GM15510 (cell line): ENCODE results near the gene MYO18A.

Experiments
- POLR2A ChIP-seq: IDR thresholded peaks from 3 replicates; pipeline ENCODE4 v1.6.1; 2011; ENCODE audit warnings: borderline replicate concordance; ENCODE audit not compliant: insufficient read length; ENCODE audit errors: extremely low read depth

MYO18A gene

DNA sequence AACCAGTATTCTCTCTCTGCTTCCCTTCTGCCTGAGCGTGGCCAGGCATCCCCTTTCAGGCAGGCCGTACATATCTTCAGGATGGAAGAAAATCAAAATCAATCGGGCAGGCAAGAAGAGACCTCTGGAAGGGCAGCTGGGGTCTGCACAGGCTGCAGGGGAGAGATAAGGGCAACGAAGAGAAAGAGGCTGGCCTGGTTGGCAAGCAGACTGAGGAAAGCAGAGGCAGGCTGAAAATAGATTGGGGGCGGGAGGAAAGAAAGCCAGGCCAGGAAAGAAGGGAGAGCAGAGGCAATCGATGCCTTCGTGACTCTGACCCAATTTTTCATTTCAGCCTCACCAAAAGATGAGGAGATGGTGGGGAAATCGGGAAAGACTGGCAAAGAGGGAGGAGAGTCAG is 119.2 kb downstream of the MYO18A start:
- no peak for TF ChIP-seq POLR2A

DNA sequence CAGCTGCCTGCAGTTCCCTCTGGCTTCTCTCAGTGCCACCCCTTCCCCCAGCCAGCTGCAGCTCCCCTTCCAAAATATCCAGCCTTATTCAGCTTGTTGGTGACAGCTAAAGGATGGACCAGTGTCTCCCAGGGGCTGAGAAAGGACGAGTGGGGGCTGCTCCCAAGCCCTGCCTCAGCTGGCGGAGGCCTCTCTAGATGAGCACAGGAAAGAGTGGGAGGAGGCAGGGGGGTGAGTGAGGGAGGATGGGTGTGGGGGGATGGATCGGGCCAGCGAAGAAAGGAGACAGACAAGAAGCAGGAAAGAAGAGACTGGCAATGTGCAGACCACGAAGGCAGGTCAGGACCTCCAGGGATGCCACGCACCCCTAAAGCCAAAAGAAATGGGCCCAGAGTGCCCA is 119.7 kb downstream of the MYO18A start:
- no peak for TF ChIP-seq POLR2A

DNA sequence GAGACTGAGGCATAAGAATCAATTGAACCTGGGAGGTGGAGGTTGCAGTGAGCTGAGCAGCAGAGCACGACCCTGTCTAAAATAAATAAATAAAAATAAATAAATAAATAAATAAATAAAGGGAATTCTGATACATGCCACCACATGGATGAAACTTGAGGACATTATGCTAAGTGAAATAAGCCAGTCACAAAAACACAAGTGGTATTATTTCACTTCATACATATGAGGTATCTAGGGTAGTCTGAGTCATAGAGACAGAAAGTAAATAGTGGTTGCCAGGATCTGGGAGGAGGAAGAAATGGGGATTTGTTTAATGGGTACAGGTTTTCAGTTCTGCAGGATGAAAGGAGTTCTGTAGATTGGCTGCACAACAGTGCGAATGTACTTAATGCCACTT is 120.9 kb downstream of the MYO18A start:
- no peak for TF ChIP-seq POLR2A

DNA sequence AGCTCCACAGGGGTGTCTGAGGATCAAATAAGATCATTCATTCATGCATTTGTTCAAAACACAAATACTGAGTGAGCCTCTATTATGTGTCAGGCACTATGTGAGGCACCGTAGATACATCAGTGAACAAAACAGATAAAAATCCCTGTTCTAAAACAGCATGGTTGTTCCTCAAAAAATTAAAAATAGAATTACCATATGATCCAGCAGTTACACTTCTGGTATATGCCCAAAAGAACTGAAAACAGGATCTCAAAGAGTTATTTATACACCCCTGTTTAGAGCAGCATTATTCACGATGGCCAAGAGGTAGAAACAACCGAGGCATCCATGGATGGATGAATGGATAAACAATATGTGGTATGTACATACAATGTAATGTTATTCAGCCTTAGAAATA is 121.8 kb downstream of the MYO18A start:
- TF ChIP-seq POLR2A = no peak

DNA sequence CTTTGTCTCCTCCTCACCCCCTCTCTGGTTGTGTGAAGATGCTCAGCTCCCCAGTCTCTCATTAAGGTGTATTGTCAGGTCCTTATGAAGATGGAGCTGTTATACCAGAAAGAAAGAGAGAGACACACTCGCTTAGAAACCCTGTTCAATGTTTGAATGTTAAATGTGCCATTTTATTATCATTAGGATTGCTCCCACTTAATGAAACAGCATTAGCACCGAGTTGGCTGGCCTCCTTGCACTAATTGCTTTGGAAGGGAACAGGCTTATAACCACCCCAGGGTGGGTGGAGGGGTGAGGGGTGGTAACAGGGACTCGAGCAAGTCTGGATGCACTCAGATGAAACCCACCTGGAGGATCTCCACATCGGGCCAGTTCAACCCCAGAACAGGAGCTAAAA is 122.8 kb downstream of the MYO18A start:
- TF ChIP-seq POLR2A = no peak

DNA sequence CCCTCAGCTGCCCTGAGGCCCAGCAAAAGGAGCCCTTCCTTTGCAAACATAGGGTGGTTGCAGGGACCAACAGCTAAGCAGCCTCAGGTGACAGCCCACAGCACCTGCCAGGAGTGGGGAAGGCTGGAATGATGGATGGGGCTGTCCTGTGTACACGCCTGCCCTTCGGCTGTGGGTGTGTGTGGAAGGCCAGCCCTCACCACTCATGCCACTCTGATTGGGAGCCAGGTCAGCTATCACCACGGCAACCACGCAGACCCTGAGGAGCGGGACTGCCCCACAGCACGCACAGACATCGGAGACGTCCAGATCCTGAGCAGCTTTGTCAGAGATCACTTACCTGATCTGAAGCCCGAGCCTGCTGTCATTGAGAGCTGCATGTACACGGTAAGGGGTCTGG is 125.4 kb downstream of the MYO18A start:
- no peak for TF ChIP-seq POLR2A

DNA sequence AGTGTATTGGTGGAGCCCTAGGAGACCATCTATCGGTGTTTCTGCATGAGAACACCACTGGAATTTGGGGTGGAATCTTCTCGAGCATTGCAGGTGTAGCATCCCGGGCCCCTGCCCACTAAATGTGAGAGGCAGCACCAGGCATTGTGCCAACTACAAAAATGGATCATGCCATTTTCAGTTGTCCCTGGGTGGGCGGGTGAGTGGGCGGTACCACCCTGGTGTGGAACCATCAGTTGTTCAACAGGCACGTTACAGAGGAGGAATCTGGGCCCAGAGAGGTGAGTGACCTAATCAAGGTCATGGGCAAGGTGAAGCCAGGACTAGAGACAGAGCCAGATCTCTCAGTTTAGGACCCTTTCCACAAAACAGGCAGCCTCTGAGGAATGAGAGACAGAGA is 128.5 kb downstream of the MYO18A start:
- no peak for TF ChIP-seq POLR2A

DNA sequence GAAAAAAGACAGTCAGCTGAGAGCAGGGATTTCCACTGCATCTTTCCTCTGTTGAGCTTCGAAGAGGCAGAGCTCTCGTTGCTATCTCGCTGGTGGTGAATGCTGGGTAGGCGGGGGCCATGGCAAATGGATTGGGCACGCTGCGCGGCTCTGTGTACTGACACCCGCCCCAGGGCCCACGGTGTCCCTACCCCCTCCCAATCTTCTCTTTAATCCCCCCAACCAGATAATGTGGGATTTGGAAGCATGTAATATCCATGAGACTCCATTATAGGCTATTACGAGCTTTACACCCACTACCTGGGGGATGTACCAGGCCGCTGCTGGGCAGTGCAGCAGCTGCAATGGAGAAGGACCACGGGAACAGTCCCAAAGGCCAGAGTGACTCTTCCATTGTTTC is 129.0 kb downstream of the MYO18A start:
- TF ChIP-seq POLR2A = no peak

DNA sequence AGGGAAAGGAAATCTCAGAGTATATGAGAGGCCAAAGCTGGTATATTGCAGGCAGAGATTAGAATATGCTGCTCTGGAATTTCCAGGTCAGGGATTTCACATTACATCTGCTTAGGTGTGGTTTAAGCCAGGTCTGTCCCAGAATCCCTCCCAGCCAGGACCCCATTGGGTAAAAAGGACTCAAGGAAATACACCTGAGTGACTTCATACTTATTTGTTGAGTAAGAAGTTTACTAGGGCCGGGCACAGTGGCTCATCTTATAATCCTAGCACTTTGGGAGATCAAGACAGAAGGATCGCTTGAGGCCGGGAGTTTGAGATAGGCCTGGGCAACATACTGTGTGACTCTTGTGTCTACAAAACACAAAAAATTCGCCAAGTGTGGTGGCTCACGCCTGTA is 130.0 kb downstream of the MYO18A start:
- no peak for TF ChIP-seq POLR2A

DNA sequence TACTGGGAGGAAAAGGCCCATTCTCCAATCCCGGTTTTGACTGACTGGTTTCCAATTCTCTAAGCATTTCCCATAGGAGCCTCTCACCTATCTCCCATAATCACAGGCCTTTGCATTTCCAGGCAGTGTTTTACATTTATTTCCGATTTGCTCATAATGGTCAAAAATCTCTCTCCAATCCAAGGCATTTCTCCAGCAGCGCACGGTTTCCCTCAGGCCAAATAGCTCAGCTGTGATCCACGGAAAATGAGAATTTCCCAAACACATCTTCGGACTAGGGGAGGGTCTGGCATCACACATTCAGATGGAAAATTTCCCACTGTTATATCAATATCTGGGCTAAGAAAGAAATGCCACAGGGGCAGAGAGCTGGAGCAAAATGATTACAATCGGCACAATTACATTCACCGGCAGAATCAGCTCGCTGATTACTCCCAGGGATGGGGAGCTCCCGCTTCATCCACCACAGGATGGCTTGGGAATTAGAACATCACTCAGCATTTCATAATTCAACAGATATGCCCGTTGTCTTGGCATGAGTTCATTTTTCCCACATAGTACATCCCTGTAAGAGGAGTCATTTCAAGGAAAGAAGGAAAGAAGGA is 130.6 kb downstream of the MYO18A start:
- TF ChIP-seq POLR2A = no peak

DNA sequence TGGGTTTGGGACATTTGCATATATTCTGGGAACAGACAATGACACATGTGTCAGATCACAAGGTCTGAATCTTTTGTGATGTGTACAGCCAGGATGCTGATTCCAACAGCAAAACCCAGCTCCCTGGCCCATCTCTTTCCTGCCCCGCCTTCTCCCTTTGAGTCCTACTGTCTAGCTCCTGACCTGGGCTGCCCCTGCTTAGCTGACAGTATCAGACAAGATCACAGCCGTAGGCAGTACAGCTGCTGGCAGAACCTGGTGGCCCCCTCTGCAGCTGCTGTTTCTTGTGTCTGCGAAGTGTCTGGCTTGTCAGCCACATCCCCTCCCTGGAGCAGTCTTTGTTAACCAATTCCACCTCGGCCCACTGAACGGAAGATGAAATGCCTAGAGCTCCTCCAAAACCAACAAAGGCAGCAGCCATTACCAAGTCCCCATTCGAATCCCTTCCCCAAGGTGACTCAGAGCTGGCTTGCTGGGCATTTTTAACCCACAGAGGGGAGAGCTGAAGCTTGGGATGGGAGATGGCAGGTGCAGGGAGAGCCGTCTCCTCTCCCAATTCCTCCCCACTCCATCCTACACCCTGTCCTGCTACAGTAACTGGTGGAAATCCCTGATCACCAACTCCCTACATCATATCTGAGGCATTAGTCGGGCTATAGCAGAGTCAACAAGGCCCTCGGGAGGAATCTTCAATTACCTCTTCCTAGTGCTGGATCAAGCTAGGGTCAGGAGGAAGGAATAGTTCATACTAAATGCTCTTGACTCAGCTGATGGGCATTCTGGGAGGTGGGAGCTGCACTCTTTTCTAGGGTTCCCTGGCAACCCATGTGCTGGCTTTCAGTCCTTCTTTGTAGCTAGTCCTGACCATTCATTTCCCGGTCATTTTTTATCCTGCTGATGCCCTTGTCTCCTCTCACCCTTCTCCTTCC is 131.5 kb downstream of the MYO18A start:
- no peak for TF ChIP-seq POLR2A

DNA sequence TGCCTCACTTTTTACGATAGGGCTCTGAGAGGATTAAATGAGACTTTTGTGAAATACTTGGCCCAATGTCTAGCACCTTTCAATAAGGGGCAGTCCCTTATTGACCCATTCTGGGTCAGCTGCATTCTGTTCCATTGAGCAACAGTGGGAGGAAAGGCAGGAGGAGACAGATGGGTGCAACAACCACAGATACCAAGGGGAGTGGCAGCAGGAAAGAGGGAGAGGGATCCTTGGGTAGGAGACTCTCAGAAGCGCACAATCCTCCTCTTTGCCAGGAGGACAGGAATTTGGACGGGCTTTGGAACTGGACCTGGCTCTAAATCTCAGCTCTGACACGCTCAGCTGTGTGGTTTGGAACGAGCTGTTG is 133.7 kb downstream of the MYO18A start:
- no peak for TF ChIP-seq POLR2A

DNA sequence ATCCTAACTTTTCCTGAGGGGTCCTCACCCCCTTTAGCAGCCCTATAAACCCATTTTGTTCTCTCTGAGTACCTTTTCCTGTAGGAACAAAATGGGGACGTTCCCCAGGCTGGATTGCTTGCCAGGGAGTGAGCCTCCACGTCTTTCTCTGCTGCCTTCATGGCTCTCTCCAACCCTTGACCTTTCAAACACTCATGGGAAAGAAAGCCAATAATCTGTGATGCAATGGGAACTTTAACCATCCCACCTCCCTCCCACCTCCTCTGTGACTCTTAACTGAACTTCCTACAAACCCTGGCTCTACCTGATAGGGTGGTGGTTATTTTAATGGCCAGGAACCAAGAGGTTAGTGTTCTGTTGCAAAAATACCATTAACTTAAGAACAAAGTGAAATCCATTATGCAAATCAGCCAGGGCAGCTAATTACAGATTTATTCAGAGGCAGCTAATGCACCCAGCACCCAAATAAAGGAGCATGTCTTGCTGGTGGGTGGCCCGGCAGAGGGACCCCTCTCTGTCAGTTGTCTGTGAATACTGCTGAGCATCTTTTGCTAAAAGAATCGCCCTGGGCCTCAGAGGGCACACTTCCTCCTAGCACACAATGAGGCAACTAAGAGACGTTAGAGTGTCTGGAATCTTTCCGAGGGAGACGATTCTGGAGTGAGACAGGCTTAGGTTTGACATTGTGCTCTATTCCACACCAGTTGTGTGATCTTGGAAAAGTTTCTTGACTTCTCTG is 134.3 kb downstream of the MYO18A start:
- no peak for TF ChIP-seq POLR2A

DNA sequence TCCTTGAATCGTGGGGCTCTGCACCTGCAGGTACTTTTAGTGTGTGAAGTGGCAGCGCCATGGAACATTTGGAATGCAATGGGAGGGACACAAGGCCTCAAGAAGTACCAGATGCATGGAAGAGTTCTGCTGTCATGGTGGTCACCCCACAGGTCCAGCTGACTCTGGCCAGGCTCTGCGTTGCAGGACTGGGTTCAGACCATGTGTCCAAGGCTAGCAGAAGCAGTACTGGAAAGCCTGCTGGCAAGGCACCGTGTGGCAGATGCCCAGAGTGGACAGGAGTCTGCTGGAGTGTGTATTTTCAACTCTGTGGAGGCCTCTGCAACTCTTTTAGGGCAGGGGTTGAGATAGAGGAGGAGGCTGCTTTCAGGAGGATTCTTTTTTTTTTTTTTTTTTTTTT is 135.2 kb downstream of the MYO18A start:
- TF ChIP-seq POLR2A = no peak

DNA sequence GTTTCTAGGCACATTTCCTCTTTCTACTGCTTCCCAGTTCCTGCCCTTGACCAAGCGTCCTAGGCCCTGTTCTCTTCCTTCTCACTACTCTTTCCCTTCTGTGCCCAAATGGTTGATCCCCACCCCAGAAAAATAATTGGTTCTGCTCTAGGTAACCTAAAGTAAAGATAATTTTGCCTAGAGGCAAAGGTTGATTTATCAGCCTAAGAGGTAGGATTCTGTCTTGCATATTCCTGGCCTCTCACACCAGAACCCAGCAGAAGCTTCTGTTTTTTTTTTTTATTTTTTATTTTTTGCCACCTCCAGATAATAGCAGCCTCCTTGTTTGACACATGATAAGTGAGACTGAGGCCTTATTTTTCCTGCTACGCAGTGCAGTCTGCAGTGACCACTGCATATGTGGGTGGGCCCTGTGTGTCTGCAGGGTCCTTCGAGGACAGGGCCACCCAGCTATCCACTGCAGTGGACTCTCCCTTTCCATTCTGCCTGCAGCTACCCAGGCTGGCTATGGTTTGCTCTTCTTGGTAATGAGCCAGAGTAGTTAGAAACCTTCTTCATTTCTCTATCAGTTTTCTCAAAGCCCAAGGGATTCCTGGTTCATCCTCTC is 136.6 kb downstream of the MYO18A start:
- no peak for TF ChIP-seq POLR2A
